ENCODE measurements around the gene SGCA.
A peak's percentile ranks its signal among the peaks of the same experiment; 100 is the strongest.

The SGCA gene

GRCh38 chr17:50196036-50196435 is 30.2 kb downstream of the SGCA start:
- no peak for DNase-seq

GRCh38 chr17:50196826-50197225 is 31.0 kb downstream of the SGCA start:
- no peak for DNase-seq

DNA sequence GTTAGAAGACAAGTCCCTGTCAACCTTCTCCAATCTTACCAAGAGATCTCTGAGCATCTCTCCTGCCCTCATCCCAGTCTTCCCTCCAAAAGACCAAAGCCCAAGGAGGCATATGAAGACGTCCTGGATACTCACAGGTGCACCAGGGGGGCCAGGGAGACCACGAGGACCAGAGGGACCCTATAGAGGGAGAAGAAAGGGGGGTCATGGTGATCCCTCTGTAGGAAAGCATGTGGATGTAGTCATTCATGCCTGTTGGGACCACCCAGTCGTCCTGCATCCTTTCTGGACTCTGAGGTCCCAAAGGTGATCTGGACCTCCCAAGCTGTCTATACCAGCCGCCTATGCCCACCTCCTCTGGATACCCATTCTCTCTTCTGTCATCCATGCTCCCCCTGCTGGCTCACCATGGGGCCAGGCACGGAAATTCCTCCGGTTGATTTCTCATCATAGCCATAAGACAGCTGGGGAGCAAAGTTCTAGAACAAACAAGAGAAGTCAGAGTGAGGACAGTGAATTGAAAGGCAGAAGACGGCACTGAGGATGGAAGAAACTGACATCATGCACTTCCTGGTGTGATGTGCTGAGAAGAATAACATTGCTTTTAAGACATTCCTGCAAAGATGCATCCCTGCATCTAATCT is 32.3 kb downstream of the SGCA start:
- peak; percentile 61 to 90 for DNase-seq

- DNase-seq = no peak
Observed at GRCh38 chr17:50199211-50199802, 33.5 kb downstream of the SGCA start.

- peak in 1 of 2 donors; percentile 14 for DNase-seq
Observed at GRCh38 chr17:50199803-50200456, 34.1 kb downstream of the SGCA start.

- DNase-seq = peak; percentile 63 to 89
Observed at GRCh38 chr17:50200457-50201275, 34.9 kb downstream of the SGCA start.

- no peak for DNase-seq
Observed at GRCh38 chr17:50201276-50201854, 35.6 kb downstream of the SGCA start, which contains the start of gene COL1A1. TSS of gene COL1A1 (minus strand) at chr17:50201631. CDS start at chr17:50201513, 118 bp downstream.

DNA sequence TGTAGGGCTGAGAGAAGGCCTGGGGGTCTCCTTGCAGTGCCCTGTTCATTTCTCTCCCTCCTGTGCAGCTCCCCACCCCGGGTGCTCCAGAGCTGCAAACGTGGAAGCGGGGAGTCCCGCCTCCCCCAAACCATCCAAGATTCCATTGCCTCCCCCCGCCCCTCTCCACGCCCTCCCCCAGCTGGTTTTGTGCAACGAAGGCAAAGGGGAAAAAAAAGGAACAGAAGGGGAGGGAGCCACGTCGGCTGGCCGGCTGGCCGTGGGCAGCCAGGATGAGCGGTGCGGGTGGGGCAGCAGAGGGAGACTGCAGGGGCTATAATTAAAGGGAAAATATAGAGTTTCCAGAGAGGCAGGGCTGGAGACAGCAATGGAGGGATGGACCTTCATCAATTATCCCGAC is 37.3 kb downstream of the SGCA start:
- peak in 1 of 2 donors; percentile 18 for DNase-seq

- DNase-seq = no peak
Observed at GRCh38 chr17:50203604-50204345, 38.0 kb downstream of the SGCA start.

GRCh38 chr17:50204431-50204830 is 38.6 kb downstream of the SGCA start:
- DNase-seq = no peak

DNA sequence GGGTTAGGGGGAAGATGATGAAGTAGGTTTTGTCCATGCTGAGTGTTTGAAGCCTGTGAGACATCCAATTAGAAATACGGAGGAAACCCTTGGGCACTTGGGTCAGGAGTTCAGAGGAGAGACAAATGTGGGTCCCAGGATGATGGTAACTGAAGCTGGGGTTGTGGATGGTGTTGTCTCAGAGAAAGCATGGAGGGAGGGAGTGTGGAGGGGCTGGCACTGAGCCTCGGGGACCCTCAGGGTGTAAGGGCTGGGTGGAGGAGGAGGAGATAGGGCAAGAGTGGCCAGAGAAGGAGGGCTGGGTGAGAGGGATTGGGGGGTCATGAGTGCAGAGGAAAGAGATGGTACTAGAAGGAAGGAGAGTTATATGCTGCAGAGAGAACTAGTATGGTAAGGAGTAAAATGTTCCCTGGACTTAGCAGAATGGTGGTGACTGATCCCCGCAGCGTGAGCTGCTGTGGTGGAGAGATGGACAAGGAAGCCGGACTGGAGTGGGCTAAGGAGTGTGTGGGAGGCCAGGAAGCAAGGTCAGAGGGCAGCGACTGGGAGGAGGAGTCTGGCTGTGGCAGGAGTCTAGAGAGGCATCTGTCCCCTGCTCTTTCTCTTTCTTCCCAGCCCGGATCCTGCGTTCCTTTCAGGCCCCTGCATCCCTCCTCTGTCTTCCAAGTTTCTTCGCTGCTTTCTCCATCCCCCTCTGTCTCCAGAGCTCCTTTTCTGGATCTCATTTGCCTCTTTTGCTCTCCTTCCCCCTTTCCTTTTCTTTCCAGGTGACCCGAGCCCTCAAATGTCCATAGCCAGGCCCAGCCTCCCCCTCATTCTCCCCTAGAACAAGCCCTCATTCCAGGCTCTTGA is 39.5 kb downstream of the SGCA start:
- DNase-seq = peak in 1 of 2 donors; percentile 38

DNA sequence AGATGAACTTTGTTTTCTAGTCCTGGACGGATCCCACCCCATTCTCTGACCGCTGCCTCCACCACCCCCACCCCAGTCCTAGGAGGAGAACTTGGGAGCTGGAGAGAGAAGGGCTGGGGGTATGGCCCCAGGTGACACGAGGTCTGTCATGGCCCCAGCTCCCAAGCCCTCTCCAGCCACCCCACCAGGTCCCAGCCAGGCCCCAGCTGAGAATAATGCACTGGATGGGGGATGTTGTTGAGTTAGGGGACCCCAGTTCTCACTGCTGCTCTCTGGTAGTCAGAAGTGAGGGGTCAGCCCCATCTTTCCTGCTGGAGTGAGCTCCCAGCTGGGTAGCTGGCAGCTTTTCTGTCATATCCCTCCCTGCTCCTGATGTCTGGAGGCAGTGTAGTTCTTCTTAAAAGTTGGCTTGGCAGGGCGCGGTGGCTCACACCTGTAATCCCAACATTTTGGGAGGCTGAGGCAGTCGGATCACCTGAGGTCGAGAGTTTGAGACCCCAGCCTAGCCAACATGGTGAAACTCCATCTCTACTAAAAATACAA is 40.2 kb downstream of the SGCA start:
- DNase-seq = no peak

DNA sequence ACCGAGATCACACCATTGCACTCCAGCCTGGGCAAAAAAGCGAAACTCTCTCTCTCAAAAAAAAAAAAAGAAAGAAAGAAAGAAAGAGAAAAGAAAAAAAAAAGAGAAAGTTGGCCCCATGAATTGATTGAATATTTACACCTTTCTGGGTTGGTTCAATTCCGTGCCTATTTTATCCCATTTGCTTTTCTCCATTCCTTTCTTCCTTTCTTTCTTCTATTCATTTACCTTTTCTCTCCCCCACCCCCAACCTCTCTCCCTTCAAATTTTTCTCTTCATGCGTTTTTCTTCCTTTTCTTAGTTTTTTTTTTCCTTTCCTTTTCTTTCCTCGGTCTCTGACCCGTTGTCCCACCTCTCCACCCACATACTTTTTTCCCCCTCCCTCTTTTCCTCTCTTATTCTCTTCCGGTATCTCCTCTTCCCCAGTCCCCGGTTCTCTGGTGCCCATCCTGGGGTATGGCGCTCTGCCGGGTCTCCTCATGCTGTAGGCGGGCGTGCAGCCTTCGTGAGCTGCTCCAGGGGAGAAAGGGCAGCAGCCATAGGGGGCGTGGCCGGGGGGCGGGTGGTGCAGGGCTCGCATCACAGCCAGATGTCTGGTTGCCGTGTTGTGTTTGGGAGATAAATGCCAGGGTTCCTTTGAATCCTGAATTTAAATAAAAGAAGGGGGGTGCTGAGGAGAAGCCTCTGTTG is 40.9 kb downstream of the SGCA start:
- no peak for DNase-seq

- DNase-seq = no peak
Observed at GRCh38 chr17:50207315-50207714, 41.5 kb downstream of the SGCA start.

- no peak for DNase-seq
Observed at GRCh38 chr17:50207792-50208567, 42.2 kb downstream of the SGCA start.

DNA sequence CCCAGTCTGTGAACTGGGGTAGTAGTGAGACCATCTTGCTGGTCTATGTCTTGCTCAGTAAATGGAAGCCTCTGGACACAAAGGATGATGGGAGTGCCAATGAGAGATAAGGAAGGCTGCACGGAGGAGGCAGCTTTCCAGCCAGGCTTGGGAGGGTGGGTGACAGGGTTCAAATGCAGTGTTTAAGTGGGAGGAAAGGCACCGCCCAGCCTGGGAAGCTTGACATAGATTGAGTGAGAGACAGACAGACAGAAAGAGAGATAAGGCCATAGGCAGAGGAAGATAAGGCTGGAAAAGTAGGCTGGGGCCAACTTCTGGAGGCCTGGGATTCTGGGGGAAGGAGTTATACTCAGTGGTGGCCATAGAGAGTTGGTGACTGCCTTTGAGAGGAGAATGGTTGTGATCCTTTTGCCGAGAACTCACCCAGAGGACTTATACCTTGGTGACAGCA is 42.8 kb downstream of the SGCA start:
- DNase-seq = no peak

DNA sequence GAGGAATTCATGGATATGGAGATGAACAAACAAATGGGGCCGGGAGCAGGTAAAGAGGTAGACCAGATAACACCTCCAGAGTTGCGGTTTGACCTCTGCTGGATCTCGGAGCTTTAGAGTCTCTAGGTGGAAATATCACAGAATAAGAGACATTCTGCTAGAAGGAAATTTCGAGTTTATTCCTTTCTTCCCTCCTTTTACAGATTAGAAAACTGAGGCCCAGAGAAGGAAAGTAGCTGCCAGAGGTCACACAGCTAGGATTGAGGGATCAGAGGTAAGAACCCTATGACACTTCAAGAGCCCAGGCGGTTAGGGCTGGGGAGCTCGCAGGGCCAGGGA is 43.3 kb downstream of the SGCA start:
- no peak for DNase-seq

DNA sequence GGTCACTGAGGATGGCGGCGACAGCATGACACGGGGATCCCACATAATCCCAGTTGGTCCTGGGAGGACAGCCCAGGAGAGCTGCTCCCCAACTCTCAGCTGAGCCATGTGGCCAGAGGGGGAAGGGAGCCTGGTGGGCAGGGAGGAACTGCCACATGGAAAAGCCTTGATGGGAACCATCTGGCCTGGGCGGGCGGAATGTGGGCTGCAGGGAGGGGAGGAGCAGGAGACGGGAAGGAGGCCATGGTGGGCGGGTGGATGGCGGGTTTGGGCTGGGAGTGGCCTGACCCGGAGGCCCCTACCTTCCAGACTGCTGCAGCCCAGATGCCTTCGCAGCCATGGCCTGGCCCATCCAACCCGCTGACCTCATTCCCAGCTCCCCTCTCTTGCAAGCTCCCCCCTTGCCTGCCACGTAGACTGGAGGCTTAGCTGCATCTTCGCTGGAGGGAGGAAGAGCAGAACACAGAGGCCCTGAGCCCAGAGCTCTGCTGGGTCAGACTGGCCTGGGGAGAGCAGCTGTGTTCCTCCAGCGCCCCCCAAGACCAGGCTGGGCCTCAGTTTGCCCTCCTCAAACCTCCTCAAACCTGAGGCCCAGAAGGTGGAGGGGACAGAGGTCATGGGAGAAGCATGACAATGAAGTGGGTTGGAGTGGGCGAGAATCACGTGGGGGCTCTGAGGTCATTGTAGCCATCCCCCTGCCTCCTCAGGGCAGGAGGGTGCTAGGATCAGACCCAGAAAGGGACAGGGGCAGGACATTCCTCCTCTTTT is 43.9 kb downstream of the SGCA start:
- DNase-seq = peak; percentile 28 to 72
